Activated naive CD8-positive, alpha-beta T cell treated with anti-CD3 and anti-CD28 coated beads, Interleukin-2, amount 10 ng/mL, durations not matched to agents 7 days and 5 days (primary cell): ENCODE measurements around the gene TAF12. TPM values are rescaled to one million over a fixed set of nuclear protein-coding genes. Genes with fewer than 3 reads are reported as not detected.
"Not testable (repeated sequence)": the region's sequence is repeated elsewhere in the genome, so short reads cannot be mapped to it uniquely, and the experiment has no call there.

Experiments used
- ATAC-seq: fragments of 150-1000 bp; cut with Tn5 transposase; one replicate; pipeline ENCODE4 v1.10.0; 2021; ENCODE audit warnings: low read depth, moderate library complexity
- POLR2A ChIA-PET: fragments of 350-600 bp; sonication (Branson Sonifier 250); formaldehyde crosslinking; loops from one replicate; lab custom pipeline; 2021; ENCODE audit warnings: antibody characterized with exemption; lab: Charles Lee
- DNase-seq: peaks from one replicate; pipeline ENCODE4 v3.0.0; 2021
- H3K27ac Mint-ChIP-seq: one replicate; pipeline ENCODE4 v1.8.0; 2022; ENCODE audit warnings: mild to moderate bottlenecking, mixed read lengths
- H3K27me3 Mint-ChIP-seq: one replicate; pipeline ENCODE4 v1.8.0; 2022; ENCODE audit warnings: mild to moderate bottlenecking, moderate library complexity, mixed read lengths
- H3K36me3 Mint-ChIP-seq: one replicate; pipeline ENCODE4 v1.8.0; 2021; ENCODE audit warnings: mild to moderate bottlenecking, mixed read lengths
- H3K4me1 Mint-ChIP-seq: one replicate; pipeline ENCODE4 v1.8.0; 2021; ENCODE audit warnings: mixed read lengths
- H3K4me3 Mint-ChIP-seq: one replicate; pipeline ENCODE4 v1.8.0; 2022; ENCODE audit warnings: mild to moderate bottlenecking, moderate library complexity, mixed read lengths
- H3K9me3 Mint-ChIP-seq: one replicate; pipeline ENCODE4 v1.8.0; 2021; ENCODE audit warnings: mixed read lengths
- total RNA-seq, 2 experiments: library from RNA; stranded (reverse); gene quantifications; one replicate each; pipeline ENCODE4 v1.2.3, GENCODE V29; 2021

Gene TAF12
- total RNA-seq, 2 experiments from 2014 or later = 29.9 to 30.5 TPM

- ATAC-seq = no peak
- no peak within 1 kb of the TSS for H3K27ac Mint-ChIP-seq
Measured at GRCh38 chr1:28591708-28592320, 51.1 kb downstream of the TAF12 start, which contains the start of gene RAB42. RAB42 (plus strand) TSS chr1:28592265; CDS start chr1:28592512, 247 bp downstream.

GRCh38 chr1:28586585-28587391, 56.1 kb downstream of the TAF12 start:
- H3K36me3 Mint-ChIP-seq, H3K4me1 Mint-ChIP-seq, ATAC-seq, H3K4me3 Mint-ChIP-seq, H3K27ac Mint-ChIP-seq, H3K9me3 Mint-ChIP-seq, H3K27me3 Mint-ChIP-seq, DNase-seq: not testable (repeated sequence)
- POLR2A ChIA-PET = interaction anchor here (0.7 to 1.2 kb wide), 2 partner anchors 69 to 105 kb away, joined by 3 to 4 read pairs; no protein-coding TSS in a partner anchor

More at GRCh38 chr1:28591708-28592320, 51.1 kb downstream of the TAF12 start, which contains the start of gene RAB42:
- Mint-ChIP-seq H3K27me3 (peaks cover 12% of the 10 kb centered on the region), H3K4me3 (peak within 1 kb of the TSS; percentile 78), H3K36me3 (peaks cover 2% of the 10 kb centered on the region), H3K9me3 (no peaks in the 10 kb centered on the region), H3K4me1 (no peaks in the 10 kb centered on the region)
- DNase-seq = no peak
- POLR2A ChIA-PET = interaction anchor here (1.4 to 2.7 kb wide), 2 partner anchors 10 to 11 kb away, joined by 11 to 18 read pairs; no protein-coding TSS in a partner anchor

GRCh38 chr1:28582248-28582615, 60.6 kb downstream of the TAF12 start:
- no peak for ATAC-seq
- Mint-ChIP-seq H3K36me3 (peaks cover 34% of the 10 kb centered on the region), H3K9me3 (no peaks in the 10 kb centered on the region), H3K4me3 (peak overlapping the region; percentile 95), H3K4me1 (peaks cover 26% of the 10 kb centered on the region), H3K27ac (peak overlapping the region; percentile 83), H3K27me3 (no peaks in the 10 kb centered on the region)
- POLR2A ChIA-PET = interaction anchor here (0.6 to 5.3 kb wide), 44 partner anchors 8 to 857 kb away, joined by 3 to 104 read pairs (median 6); partner anchors contain the start of genes ATP5IF1, FAM76A, GMEB1 and MED18
- DNase-seq = no peak

GRCh38 chr1:28581531-28582247, 61.2 kb downstream of the TAF12 start:
- POLR2A ChIA-PET = interaction anchor here (0.6 to 5.3 kb wide), 53 partner anchors 9 to 856 kb away, joined by 3 to 104 read pairs (median 5); partner anchors contain the start of genes ATP5IF1, EPB41, FAM76A and GMEB1
- H3K27me3 Mint-ChIP-seq = no peaks in the 10 kb centered on the region
- H3K9me3 Mint-ChIP-seq = no peaks in the 10 kb centered on the region
- peaks cover 26% of the 10 kb centered on the region for H3K4me1 Mint-ChIP-seq
- peak; percentile 90 for ATAC-seq
- DNase-seq = peak; percentile 96
- peak overlapping the region; percentile 95 for H3K4me3 Mint-ChIP-seq
- H3K36me3 Mint-ChIP-seq = peaks cover 36% of the 10 kb centered on the region
- peak overlapping the region; percentile 83 for H3K27ac Mint-ChIP-seq

GRCh38 chr1:28580722-28581530, 61.9 kb downstream of the TAF12 start:
- Mint-ChIP-seq H3K9me3 (no peaks in the 10 kb centered on the region), H3K4me3 (peak overlapping the region; percentile 95), H3K4me1 (peaks cover 26% of the 10 kb centered on the region), H3K27ac (peak overlapping the region; percentile 83), H3K36me3 (peaks cover 36% of the 10 kb centered on the region), H3K27me3 (no peaks in the 10 kb centered on the region)
- DNase-seq (peak; percentile 57), ATAC-seq (peak; percentile 34)
- POLR2A ChIA-PET = interaction anchor here (0.6 to 5.3 kb wide), 49 partner anchors 9 to 855 kb away, joined by 3 to 104 read pairs (median 5); partner anchors contain the start of genes ATP5IF1, EPB41, FAM76A and GMEB1

- POLR2A ChIA-PET = interaction anchor here (0.6 to 5.3 kb wide), 12 partner anchors 10 to 333 kb away, joined by 3 to 104 read pairs (median 6); partner anchors contain the start of genes RCC1, RNU11, SESN2 and TAF12
Measured at GRCh38 chr1:28579401-28579800, 63.5 kb downstream of the TAF12 start.

GRCh38 chr1:28578696-28579218, 64.1 kb downstream of the TAF12 start:
- peak overlapping the region; percentile 56 for H3K27ac Mint-ChIP-seq
- ATAC-seq (no peak), DNase-seq (no peak)
- no peak overlapping the region for H3K4me3 Mint-ChIP-seq
- POLR2A ChIA-PET = interaction anchor here (0.6 to 5.3 kb wide), 11 partner anchors 9 to 191 kb away, joined by 3 to 104 read pairs (median 5); partner anchors contain the start of genes RCC1, RNU11, TAF12 and TRNAU1AP
- no peaks in the 10 kb centered on the region for H3K27me3 Mint-ChIP-seq
- H3K36me3 Mint-ChIP-seq = peaks cover 39% of the 10 kb centered on the region
- H3K4me1 Mint-ChIP-seq = peaks cover 24% of the 10 kb centered on the region
- H3K9me3 Mint-ChIP-seq = no peaks in the 10 kb centered on the region

More at GRCh38 chr1:28579401-28579800, 63.5 kb downstream of the TAF12 start:
- Mint-ChIP-seq H3K36me3 (peaks cover 39% of the 10 kb centered on the region), H3K27ac (peak overlapping the region; percentile 83), H3K27me3 (no peaks in the 10 kb centered on the region), H3K4me3 (peak overlapping the region; percentile 95), H3K4me1 (peaks cover 24% of the 10 kb centered on the region), H3K9me3 (no peaks in the 10 kb centered on the region)
- no peak for ATAC-seq
- no peak for DNase-seq

- Mint-ChIP-seq H3K27ac (peak overlapping the region; percentile 39), H3K4me3 (no peak overlapping the region), H3K9me3 (no peaks in the 10 kb centered on the region), H3K27me3 (no peaks in the 10 kb centered on the region), H3K36me3 (peaks cover 41% of the 10 kb centered on the region), H3K4me1 (peaks cover 22% of the 10 kb centered on the region)
- ATAC-seq (no peak), DNase-seq (no peak)
- POLR2A ChIA-PET = interaction anchor here (0.6 to 1.8 kb wide), 6 partner anchors 22 to 207 kb away, joined by 3 to 6 read pairs (median 3); partner anchors contain the start of genes RNU11 and TRNAU1AP
Measured at GRCh38 chr1:28577738-28578536, 64.9 kb downstream of the TAF12 start.

GRCh38 chr1:28577052-28577678, 65.7 kb downstream of the TAF12 start:
- Mint-ChIP-seq H3K36me3 (peaks cover 41% of the 10 kb centered on the region), H3K4me1 (peaks cover 21% of the 10 kb centered on the region), H3K4me3 (no peak overlapping the region), H3K27ac (peak overlapping the region; percentile 39), H3K27me3 (no peaks in the 10 kb centered on the region), H3K9me3 (no peaks in the 10 kb centered on the region)
- ATAC-seq (no peak), DNase-seq (no peak)
- POLR2A ChIA-PET = interaction anchor here (0.5 to 1.8 kb wide), 6 partner anchors 18 to 207 kb away, joined by 3 to 4 read pairs (median 3); partner anchors contain the start of gene RNU11

GRCh38 chr1:28573564-28573963, 69.3 kb downstream of the TAF12 start:
- H3K27me3 Mint-ChIP-seq = no peaks in the 10 kb centered on the region
- H3K9me3 Mint-ChIP-seq = no peaks in the 10 kb centered on the region
- no peak overlapping the region for H3K4me3 Mint-ChIP-seq
- no peak overlapping the region for H3K27ac Mint-ChIP-seq
- POLR2A ChIA-PET = no interaction called here
- DNase-seq (no peak), ATAC-seq (no peak)
- peaks cover 7% of the 10 kb centered on the region for H3K4me1 Mint-ChIP-seq
- H3K36me3 Mint-ChIP-seq = peaks cover 25% of the 10 kb centered on the region
